Kidney (tissue), 14 donors: ENCODE measurements around the gene UBAC2. TPM values are rescaled to one million over a fixed set of nuclear protein-coding genes. Genes with fewer than 3 reads are reported as not detected.

Source experiments
- DNase-seq, 5 donors: peaks; one replicate each; pipeline ENCODE4 v3.0.0-alpha.2; 2013 to 2020
- FAIRE-seq: peaks from 2 replicates; lab custom pipeline; 2012; peaks lifted over from hg19 to GRCh38; lab: Jason Lieb, UNC
- H3K27ac ChIP-seq, 2 donors: one replicate each; pipeline ENCODE4 v1.7.0; 2013; ENCODE audit warnings: low read depth in 2 of 2, low read length in 2 of 2, inconsistent platforms in 1 of 2
- H3K27me3 ChIP-seq: one replicate; pipeline ENCODE4 v1.7.1; 2013; ENCODE audit warnings: low read length, inconsistent platforms; ENCODE audit not compliant: control insufficient read depth, insufficient read depth
- H3K36me3 ChIP-seq, 3 donors: one replicate each; pipeline versions ENCODE4 v1.7.0 to v1.7.1; 2013; ENCODE audit warnings: low read length in 3 of 3, control low read depth in 1 of 3, inconsistent platforms in 1 of 3; ENCODE audit not compliant: insufficient read depth in 3 of 3, control insufficient read depth in 2 of 3
- H3K4me1 ChIP-seq, 3 donors: one replicate each; pipeline versions ENCODE4 v1.7.0 to v1.7.1; 2013; ENCODE audit warnings: low read length in 3 of 3, inconsistent platforms in 1 of 3, low read depth in 1 of 3; ENCODE audit not compliant: control insufficient read depth in 2 of 3, insufficient read depth in 2 of 3
- H3K4me3 ChIP-seq, 3 donors: one replicate each; pipeline versions ENCODE4 v1.7.0 to v1.8.1; 2013; ENCODE audit warnings: low read length in 3 of 3, control low read depth in 1 of 3, inconsistent platforms in 1 of 3
- H3K9ac ChIP-seq, 3 donors: one replicate each; pipeline versions ENCODE4 v1.7.0 to v1.7.1; 2013; ENCODE audit warnings: low read length in 3 of 3, control low read depth in 1 of 3, inconsistent platforms in 1 of 3
- H3K9me3 ChIP-seq, 3 donors: one replicate each; pipeline versions ENCODE4 v1.7.0 to v1.7.1; 2013; ENCODE audit warnings: low read length in 3 of 3, control low read depth in 1 of 3, inconsistent platforms in 1 of 3; ENCODE audit not compliant: control insufficient read depth in 2 of 3, insufficient read depth in 1 of 3
- CTCF ChIP-seq: IDR thresholded peaks from 3 replicates; pipeline ENCODE4 v1.5.1; 2012; ENCODE audit warnings: mild to moderate bottlenecking, moderate library complexity, borderline replicate concordance; ENCODE audit not compliant: insufficient read depth; ENCODE audit errors: extremely low read depth
- intact Hi-C: fragments of 100-400 bp; cut with DNase I; formaldehyde crosslinking; loops from one replicate; pipeline ENCODE4 v1.11.1; 2022
- polyA plus RNA-seq: library from polyadenylated mRNA; stranded (reverse); fragments of 350-450 nt; fragmentation: Illumina TruSeq; extraction: RNeasy Lipid Tissue Mini Kit (QIAGEN cat#74804); gene quantifications from one replicate; pipeline ENCODE4 v1.2.3, GENCODE V29; 2014; ENCODE audit warnings: low read depth, low replicate concordance; ENCODE audit not compliant: insufficient read depth
- total RNA-seq: library from RNA; stranded (reverse); fragmentation: NEBNext Ultra II Directional; extraction: Animal tissue kit (Norgen Biotek cat#: 25700); gene quantifications from one replicate; pipeline ENCODE4 v1.2.1, GENCODE V29; 2021
- donor health status: control.
- donor health status: control.
- donor health status: control.
- donor health status: control.
- donor health status: control.
- donor health status: DM: yes; HTN: yes; CAD: no.
- donor health status: Normal renal cell carcinoma (clear cell type).

UBAC2 gene
- total and polyA plus RNA-seq, 2 donors from 2014 or later, result 61.8 to 77.5 TPM

GRCh38 chr13:99294198-99294597 is 93.5 kb downstream of the UBAC2 start:
- no peaks in the 10 kb centered on the region for H3K27me3 ChIP-seq
- H3K4me3 ChIP-seq, result no peak overlapping the region
- no peaks in the 10 kb centered on the region for H3K4me1 ChIP-seq
- DNase-seq (no peak), FAIRE-seq (no peak)
- no peaks in the 10 kb centered on the region for H3K9me3 ChIP-seq
- intact Hi-C loops, result no loop called here
- no peak overlapping the region for H3K9ac ChIP-seq
- H3K36me3 ChIP-seq, result no peaks in the 10 kb centered on the region
- TF ChIP-seq CTCF, result no peak
- H3K27ac ChIP-seq, result no peak overlapping the region

- DNase-seq (no peak), FAIRE-seq (no peak)
Measured at GRCh38 chr13:99294958-99295357, 94.3 kb downstream of the UBAC2 start.

GRCh38 chr13:99295488-99296252 is 95.0 kb downstream of the UBAC2 start:
- H3K4me1 ChIP-seq, result no peaks in the 10 kb centered on the region
- intact Hi-C loops, result no loop called here
- DNase-seq, result no peak

More at GRCh38 chr13:99294958-99295357, 94.3 kb downstream of the UBAC2 start:
- H3K9ac ChIP-seq, result no peak overlapping the region
- no peaks in the 10 kb centered on the region for H3K4me1 ChIP-seq
- intact Hi-C loops, result no loop called here
- H3K36me3 ChIP-seq, result no peaks in the 10 kb centered on the region
- no peak overlapping the region for H3K4me3 ChIP-seq
- no peaks in the 10 kb centered on the region for H3K9me3 ChIP-seq
- no peak for TF ChIP-seq CTCF
- no peaks in the 10 kb centered on the region for H3K27me3 ChIP-seq
- H3K27ac ChIP-seq, result no peak overlapping the region

More at GRCh38 chr13:99295488-99296252, 95.0 kb downstream of the UBAC2 start:
- Histone ChIP-seq H3K27ac (no peak overlapping the region), H3K9me3 (no peaks in the 10 kb centered on the region), H3K4me3 (no peak overlapping the region), H3K36me3 (no peaks in the 10 kb centered on the region), H3K9ac (no peak overlapping the region), H3K27me3 (no peaks in the 10 kb centered on the region)
- no peak for TF ChIP-seq CTCF
- no peak for FAIRE-seq
